ENCODE data around the gene SERPINE3.

DNA sequence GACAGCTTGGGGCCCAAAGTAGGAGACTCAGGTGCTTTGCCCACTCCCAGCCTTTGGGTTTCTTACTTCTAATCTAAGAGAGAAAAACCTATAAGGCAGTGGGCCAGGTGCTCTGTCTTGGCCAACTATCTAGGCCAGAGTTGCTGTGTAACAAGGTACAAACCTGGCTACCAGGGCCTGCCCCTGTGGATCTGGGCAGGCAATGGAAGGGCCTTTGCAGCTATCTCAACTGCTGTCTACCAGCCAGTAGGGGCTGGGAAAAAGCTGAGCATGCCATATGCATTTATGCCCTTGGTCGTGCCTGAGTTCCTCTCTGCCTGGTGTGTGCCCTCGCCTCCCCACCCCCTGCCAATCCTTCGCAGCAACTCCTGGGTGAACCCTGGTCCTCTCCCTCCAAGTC is 16.7 kb upstream of the SERPINE3 start:
- TF ChIP-seq, protein P1, sequence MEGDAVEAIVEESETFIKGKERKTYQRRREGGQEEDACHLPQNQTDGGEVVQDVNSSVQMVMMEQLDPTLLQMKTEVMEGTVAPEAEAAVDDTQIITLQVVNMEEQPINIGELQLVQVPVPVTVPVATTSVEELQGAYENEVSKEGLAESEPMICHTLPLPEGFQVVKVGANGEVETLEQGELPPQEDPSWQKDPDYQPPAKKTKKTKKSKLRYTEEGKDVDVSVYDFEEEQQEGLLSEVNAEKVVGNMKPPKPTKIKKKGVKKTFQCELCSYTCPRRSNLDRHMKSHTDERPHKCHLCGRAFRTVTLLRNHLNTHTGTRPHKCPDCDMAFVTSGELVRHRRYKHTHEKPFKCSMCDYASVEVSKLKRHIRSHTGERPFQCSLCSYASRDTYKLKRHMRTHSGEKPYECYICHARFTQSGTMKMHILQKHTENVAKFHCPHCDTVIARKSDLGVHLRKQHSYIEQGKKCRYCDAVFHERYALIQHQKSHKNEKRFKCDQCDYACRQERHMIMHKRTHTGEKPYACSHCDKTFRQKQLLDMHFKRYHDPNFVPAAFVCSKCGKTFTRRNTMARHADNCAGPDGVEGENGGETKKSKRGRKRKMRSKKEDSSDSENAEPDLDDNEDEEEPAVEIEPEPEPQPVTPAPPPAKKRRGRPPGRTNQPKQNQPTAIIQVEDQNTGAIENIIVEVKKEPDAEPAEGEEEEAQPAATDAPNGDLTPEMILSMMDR (conservative IDR thresholded peaks at IDR 0.05; ENCODE audit: low read length), result no peak
- no peak for TF ChIP-seq EZH2phosphoT487 (IDR thresholded peaks at IDR 0.05; ENCODE audit: borderline replicate concordance, low read depth, low read length)
